HepG2 (cell line): Measurements from ENCODE around the gene TLCD3B. TPM values are rescaled to one million over a fixed set of nuclear protein-coding genes. Genes with fewer than 3 reads are reported as not detected.
A peak's percentile ranks its signal among the peaks of the same experiment; 100 is the strongest.

Source experiments
- CHCHD3 ChIP-seq: sonication (generic); formaldehyde crosslinking; IDR thresholded peaks from 2 replicates; pipeline ENCODE4 v1.8.0; 2022; ENCODE audit warnings: mild to moderate bottlenecking, missing genetic modification reagents, moderate library complexity
- FOXK1 ChIP-seq: sonication (generic); formaldehyde crosslinking; IDR thresholded peaks from 2 replicates; pipeline ENCODE4 v1.4.0; 2020; ENCODE audit warnings: low read depth, missing genetic modification reagents, borderline replicate concordance
- KDM6A ChIP-seq: IDR thresholded peaks from 2 replicates; pipeline ENCODE4 v1.6.1; 2016; ENCODE audit warnings: low read depth
- MAZ ChIP-seq, 2 experiments: sonication (generic) in 1 of 2; formaldehyde crosslinking in 1 of 2; IDR thresholded peaks; 2 replicates each; pipeline versions ENCODE4 v1.5.0 to v1.6.1; 2012 to 2020; ENCODE audit warnings: low read depth in 2 of 2, mild to moderate bottlenecking in 2 of 2, borderline replicate concordance in 1 of 2, improper control_type of control experiment in 1 of 2, low read length in 1 of 2, missing genetic modification reagents in 1 of 2, moderate library complexity in 1 of 2
- MBNL3 ChIP-seq: fragments of 250-450 bp; sonication (Bioruptor Pico); conservative IDR thresholded peaks from 2 replicates; pipeline ENCODE4 v1.8.0; 2022; ENCODE audit warnings: mild to moderate bottlenecking, inconsistent platforms
- MED1 ChIP-seq: sonication (generic); formaldehyde crosslinking; IDR thresholded peaks from 2 replicates; pipeline ENCODE4 v1.4.0; 2020; ENCODE audit warnings: missing genetic modification reagents
- MTF1 ChIP-seq: sonication (generic); formaldehyde crosslinking; IDR thresholded peaks from 2 replicates; pipeline ENCODE4 v1.5.0; 2020; ENCODE audit warnings: missing genetic modification reagents
- NR0B2 ChIP-seq: sonication (generic); formaldehyde crosslinking; IDR thresholded peaks from 2 replicates; pipeline ENCODE4 v1.4.0; 2020; ENCODE audit warnings: mild to moderate bottlenecking, missing genetic modification reagents
- PRPF4 ChIP-seq: fragments of 200-400 bp; formaldehyde crosslinking; IDR thresholded peaks from 2 replicates; pipeline ENCODE4 v1.6.1; 2016; ENCODE audit warnings: low read length, low read depth; ENCODE audit not compliant: poor library complexity, severe bottlenecking
- SP4 ChIP-seq: sonication (generic); formaldehyde crosslinking; IDR thresholded peaks from 2 replicates; pipeline ENCODE4 v1.8.1; 2023; ENCODE audit warnings: mild to moderate bottlenecking, missing genetic modification reagents
- TARDBP ChIP-seq: sonication (generic); formaldehyde crosslinking; IDR thresholded peaks from 2 replicates; pipeline ENCODE4 v1.8.0; 2022; ENCODE audit warnings: mild to moderate bottlenecking, missing genetic modification reagents
- TOPORS ChIP-seq: sonication (generic); formaldehyde crosslinking; IDR thresholded peaks from 2 replicates; pipeline ENCODE4 v1.8.0; 2023; ENCODE audit warnings: mild to moderate bottlenecking, missing genetic modification reagents
- WIZ ChIP-seq: sonication (generic); formaldehyde crosslinking; IDR thresholded peaks from 2 replicates; pipeline ENCODE4 v1.5.1; 2020; ENCODE audit warnings: mild to moderate bottlenecking, missing genetic modification reagents
- ZMYM3 ChIP-seq: sonication (generic); formaldehyde crosslinking; IDR thresholded peaks from 2 replicates; pipeline ENCODE4 v1.5.1; 2020; ENCODE audit warnings: mild to moderate bottlenecking, missing genetic modification reagents
- ZMYM4 ChIP-seq: sonication (generic); formaldehyde crosslinking; IDR thresholded peaks from 2 replicates; pipeline ENCODE4 v1.8.1; 2023; ENCODE audit warnings: mild to moderate bottlenecking, missing genetic modification reagents
- ZNF20 ChIP-seq: sonication (generic); formaldehyde crosslinking; IDR thresholded peaks from 2 replicates; pipeline ENCODE4 v1.4.0; 2020; ENCODE audit warnings: mild to moderate bottlenecking, moderate library complexity, missing genetic modification reagents
- ZNF224 ChIP-seq: sonication (generic); formaldehyde crosslinking; IDR thresholded peaks from 2 replicates; pipeline ENCODE4 v1.5.0; 2020; ENCODE audit warnings: mild to moderate bottlenecking, missing genetic modification reagents
- ZNF335 ChIP-seq: sonication (generic); formaldehyde crosslinking; IDR thresholded peaks from 2 replicates; pipeline ENCODE4 v1.4.0; 2020; ENCODE audit warnings: missing genetic modification reagents
- ZNF343 ChIP-seq: sonication (generic); formaldehyde crosslinking; IDR thresholded peaks from 2 replicates; pipeline ENCODE4 v1.4.0; 2020; ENCODE audit warnings: mild to moderate bottlenecking, missing genetic modification reagents
- polyA plus RNA-seq, 8 experiments: library from polyadenylated mRNA; depleted of rRNA in 3 of 8; stranded (reverse) in 7 of 8; unstranded in 1 of 8; fragments of >200 nt; fragmentation: Illumina TruSeq in 4 of 8; extraction: Trizol in 4 of 8; gene quantifications; 2 replicates each; pipeline versions ENCODE4 v1.2.1 to v1.2.3, GENCODE V29; 2011 to 2016; ENCODE audit warnings: low read depth in 4 of 8, missing spikeins in 1 of 8, mixed read lengths in 1 of 8; ENCODE audit not compliant: insufficient read depth in 1 of 8
- total RNA-seq, 5 experiments: library from RNA; depleted of rRNA; stranded (reverse); fragments of >200 nt; fragmentation: Illumina TruSeq; extraction: Trizol; gene quantifications; 2 replicates each; pipeline ENCODE4 v1.2.3, GENCODE V29; 2016; ENCODE audit warnings: low read depth in 1 of 5
- TF ChIP-seq, protein P1 (sequence below): IDR thresholded peaks from 2 replicates; pipeline ENCODE4 v1.6.1; 2016; ENCODE audit warnings: missing compliant biosample characterization, missing genetic modification reagents, borderline replicate concordance
- TF ChIP-seq, protein P2 (sequence below): sonication (generic); formaldehyde crosslinking; IDR thresholded peaks from 2 replicates; pipeline ENCODE4 v1.5.0; 2020; ENCODE audit warnings: missing genetic modification reagents
- TF ChIP-seq, protein P3 (sequence below): sonication (generic); formaldehyde crosslinking; IDR thresholded peaks from 2 replicates; pipeline ENCODE4 v1.4.0; 2020; ENCODE audit warnings: missing genetic modification reagents
- TF ChIP-seq, protein P4 (sequence below): sonication (generic); formaldehyde crosslinking; IDR thresholded peaks from 2 replicates; pipeline ENCODE4 v1.4.0; 2020; ENCODE audit warnings: missing genetic modification reagents, low read depth, mild to moderate bottlenecking, borderline replicate concordance

Gene TLCD3B
- total and polyA plus RNA-seq, 2 of the 13 experiments (the other 11 are each of a cell fraction or from before 2014, with no cell fraction given) = not detected

DNA sequence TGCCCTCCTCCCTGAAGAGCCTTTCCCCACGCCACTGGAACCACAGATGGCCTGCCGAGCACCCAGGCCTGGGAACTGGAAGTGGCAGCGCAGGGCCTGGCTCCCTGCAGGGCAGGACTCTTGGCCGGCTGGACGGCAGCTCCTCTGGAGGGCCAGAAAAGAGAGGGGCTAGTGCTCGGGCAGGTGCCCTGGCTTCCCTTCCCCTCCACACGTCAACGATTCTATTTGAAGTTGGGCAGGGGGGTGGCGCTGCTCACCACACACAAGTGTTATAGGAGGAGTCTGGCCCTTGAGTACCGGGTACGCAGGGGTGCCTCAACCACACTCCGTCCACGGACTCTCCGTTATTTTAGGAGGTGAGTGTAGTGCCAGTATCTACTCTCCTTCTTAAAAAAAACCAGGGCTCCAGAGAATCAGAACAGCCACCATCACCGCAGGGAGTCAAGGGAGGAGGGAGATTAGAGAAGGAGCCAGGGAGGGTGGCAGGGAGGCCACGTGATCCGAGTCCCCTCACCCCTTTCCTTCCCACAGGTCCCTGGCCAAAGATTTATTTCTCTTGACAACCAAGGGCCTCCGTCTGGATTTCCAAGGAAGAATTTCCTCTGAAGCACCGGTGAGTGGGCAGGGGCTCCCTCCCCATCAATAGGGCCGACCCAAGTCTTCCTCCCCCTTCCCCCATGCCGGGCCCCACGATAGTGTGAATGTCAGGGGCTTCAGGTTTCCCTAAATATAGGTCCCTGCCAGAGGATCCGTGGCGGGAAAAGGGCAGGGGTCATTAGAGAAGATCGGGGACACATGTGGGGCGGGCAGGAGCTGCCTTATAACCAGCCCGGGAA lies 33.0 kb upstream of the TLCD3B start (continued):
- TF ChIP-seq, protein P1, sequence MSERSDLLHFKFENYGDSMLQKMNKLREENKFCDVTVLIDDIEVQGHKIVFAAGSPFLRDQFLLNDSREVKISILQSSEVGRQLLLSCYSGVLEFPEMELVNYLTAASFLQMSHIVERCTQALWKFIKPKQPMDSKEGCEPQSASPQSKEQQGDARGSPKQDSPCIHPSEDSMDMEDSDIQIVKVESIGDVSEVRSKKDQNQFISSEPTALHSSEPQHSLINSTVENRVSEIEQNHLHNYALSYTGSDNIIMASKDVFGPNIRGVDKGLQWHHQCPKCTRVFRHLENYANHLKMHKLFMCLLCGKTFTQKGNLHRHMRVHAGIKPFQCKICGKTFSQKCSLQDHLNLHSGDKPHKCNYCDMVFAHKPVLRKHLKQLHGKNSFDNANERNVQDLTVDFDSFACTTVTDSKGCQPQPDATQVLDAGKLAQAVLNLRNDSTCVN (CRISPR knock-in tag) = peak; percentile 35; the same call in 1 of the 2 replicates
- 0 out of 2 replicates have a peak, but pooled peaks have one; percentile 19 for TF ChIP-seq KDM6A
- no peak for TF ChIP-seq MBNL3 (CRISPR knock-in tag)
- no peak for TF ChIP-seq MAZ (IDR thresholded peaks at IDR 0.05; ENCODE audit: borderline replicate concordance, low read depth, low read length)
- 0 out of 2 replicates have a peak, but pooled peaks have one; percentile 39 for TF ChIP-seq MAZ (CRISPR knock-in tag; IDR thresholded peaks at IDR 0.05; ENCODE audit: low read depth)
- TF ChIP-seq TARDBP (CRISPR knock-in tag) = peak; percentile 87
- no peak for TF ChIP-seq ZNF20 (CRISPR knock-in tag)
- TF ChIP-seq ZMYM4 (CRISPR knock-in tag) = no peak; the same call in 1 of the 2 replicates
- TF ChIP-seq ZNF335 = peak; percentile 66; the same call in 1 of the 2 replicates
- TF ChIP-seq PRPF4 = no peak
- 0 out of 2 replicates have a peak, but pooled peaks have one; percentile 3 for TF ChIP-seq ZNF224 (CRISPR knock-in tag)
- no peak for TF ChIP-seq FOXK1 (CRISPR knock-in tag)
- 0 out of 2 replicates have a peak, but pooled peaks have one; percentile 63 for TF ChIP-seq NR0B2 (CRISPR knock-in tag)
- TF ChIP-seq ZNF343 (CRISPR knock-in tag) = 0 out of 2 replicates have a peak, but pooled peaks have one; percentile 10
- TF ChIP-seq, protein P2, sequence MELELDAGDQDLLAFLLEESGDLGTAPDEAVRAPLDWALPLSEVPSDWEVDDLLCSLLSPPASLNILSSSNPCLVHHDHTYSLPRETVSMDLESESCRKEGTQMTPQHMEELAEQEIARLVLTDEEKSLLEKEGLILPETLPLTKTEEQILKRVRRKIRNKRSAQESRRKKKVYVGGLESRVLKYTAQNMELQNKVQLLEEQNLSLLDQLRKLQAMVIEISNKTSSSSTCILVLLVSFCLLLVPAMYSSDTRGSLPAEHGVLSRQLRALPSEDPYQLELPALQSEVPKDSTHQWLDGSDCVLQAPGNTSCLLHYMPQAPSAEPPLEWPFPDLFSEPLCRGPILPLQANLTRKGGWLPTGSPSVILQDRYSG (CRISPR knock-in tag) = no peak
- peak; percentile 76 for TF ChIP-seq TOPORS (CRISPR knock-in tag)
- TF ChIP-seq, protein P3, sequence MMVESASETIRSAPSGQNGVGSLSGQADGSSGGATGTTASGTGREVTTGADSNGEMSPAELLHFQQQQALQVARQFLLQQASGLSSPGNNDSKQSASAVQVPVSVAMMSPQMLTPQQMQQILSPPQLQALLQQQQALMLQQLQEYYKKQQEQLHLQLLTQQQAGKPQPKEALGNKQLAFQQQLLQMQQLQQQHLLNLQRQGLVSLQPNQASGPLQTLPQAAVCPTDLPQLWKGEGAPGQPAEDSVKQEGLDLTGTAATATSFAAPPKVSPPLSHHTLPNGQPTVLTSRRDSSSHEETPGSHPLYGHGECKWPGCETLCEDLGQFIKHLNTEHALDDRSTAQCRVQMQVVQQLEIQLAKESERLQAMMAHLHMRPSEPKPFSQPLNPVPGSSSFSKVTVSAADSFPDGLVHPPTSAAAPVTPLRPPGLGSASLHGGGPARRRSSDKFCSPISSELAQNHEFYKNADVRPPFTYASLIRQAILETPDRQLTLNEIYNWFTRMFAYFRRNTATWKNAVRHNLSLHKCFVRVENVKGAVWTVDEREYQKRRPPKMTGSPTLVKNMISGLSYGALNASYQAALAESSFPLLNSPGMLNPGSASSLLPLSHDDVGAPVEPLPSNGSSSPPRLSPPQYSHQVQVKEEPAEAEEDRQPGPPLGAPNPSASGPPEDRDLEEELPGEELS = 0 out of 2 replicates have a peak, but pooled peaks have one; percentile 9
- TF ChIP-seq, protein P4, sequence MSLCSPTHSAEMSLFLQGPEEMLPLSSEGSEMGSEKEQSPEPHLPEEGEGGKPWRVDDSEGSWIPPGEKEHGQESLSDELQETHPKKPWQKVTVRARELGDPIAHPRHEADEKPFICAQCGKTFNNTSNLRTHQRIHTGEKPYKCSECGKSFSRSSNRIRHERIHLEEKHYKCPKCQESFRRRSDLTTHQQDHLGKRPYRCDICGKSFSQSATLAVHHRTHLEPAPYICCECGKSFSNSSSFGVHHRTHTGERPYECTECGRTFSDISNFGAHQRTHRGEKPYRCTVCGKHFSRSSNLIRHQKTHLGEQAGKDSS (CRISPR knock-in tag) = peak; percentile 43
- peak; percentile 51; the same call in 1 of the 2 replicates for TF ChIP-seq MED1 (CRISPR knock-in tag)
- TF ChIP-seq CHCHD3 = peak; percentile 83; the same call in 1 of the 2 replicates
- no peak for TF ChIP-seq WIZ (CRISPR knock-in tag)
- TF ChIP-seq MTF1 = 0 out of 2 replicates have a peak, but pooled peaks have one; percentile 26
- peak; percentile 24; the same call in 1 of the 2 replicates for TF ChIP-seq ZMYM3 (CRISPR knock-in tag)
- TF ChIP-seq SP4 (CRISPR knock-in tag) = peak; percentile 73; the same call in 1 of the 2 replicates
